ENCODE measurements around the gene FLNC. TPM values are rescaled to one million over a fixed set of nuclear protein-coding genes. Genes with fewer than 3 reads are reported as not detected.

The FLNC gene
- total RNA-seq, 1 experiment from 2014 or later: 8.0 TPM

DNA sequence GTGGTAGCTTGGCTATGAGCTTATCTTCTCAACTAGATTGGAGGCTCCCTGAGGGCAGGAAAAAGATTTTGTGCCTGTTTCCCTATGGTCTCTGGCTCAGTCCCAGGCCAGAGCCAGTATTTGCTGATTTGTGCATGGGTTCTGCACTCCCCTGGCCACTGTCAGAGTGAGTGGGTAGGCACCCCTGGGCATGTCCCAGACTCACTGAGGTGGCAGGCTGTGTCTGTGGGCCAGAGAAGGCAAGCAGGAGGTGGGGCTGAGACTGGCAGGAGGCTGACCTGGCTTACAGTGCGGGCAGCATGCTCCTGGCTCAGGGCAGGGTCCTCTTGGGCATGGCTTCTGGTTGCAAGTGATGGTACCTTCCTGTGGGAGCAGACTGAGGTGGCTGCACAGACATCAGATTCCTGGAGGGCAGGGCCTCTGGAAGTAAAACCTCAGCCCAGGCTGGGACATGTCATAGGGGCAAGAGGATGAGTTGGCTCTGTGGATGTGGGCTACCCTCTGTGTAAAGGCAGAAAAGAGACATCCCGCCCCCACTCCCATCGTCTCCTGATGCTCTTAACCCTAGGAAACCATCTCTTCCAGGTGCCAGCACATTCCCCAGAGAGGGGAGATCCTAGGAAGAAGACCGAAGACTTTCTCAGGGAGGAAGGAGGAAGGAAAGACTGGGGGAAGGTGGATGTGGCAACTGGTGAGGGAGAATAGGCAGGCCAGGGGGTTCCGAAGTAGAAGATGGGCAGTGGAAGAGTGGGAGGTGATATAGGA, 76.0 kb downstream of the FLNC start:
- TF ChIP-seq, protein P1, sequence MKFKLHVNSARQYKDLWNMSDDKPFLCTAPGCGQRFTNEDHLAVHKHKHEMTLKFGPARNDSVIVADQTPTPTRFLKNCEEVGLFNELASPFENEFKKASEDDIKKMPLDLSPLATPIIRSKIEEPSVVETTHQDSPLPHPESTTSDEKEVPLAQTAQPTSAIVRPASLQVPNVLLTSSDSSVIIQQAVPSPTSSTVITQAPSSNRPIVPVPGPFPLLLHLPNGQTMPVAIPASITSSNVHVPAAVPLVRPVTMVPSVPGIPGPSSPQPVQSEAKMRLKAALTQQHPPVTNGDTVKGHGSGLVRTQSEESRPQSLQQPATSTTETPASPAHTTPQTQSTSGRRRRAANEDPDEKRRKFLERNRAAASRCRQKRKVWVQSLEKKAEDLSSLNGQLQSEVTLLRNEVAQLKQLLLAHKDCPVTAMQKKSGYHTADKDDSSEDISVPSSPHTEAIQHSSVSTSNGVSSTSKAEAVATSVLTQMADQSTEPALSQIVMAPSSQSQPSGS (CRISPR knock-in tag; IDR thresholded peaks at IDR 0.05; ENCODE audit: borderline replicate concordance, low read depth): no peak
- TF ChIP-seq, protein P2, sequence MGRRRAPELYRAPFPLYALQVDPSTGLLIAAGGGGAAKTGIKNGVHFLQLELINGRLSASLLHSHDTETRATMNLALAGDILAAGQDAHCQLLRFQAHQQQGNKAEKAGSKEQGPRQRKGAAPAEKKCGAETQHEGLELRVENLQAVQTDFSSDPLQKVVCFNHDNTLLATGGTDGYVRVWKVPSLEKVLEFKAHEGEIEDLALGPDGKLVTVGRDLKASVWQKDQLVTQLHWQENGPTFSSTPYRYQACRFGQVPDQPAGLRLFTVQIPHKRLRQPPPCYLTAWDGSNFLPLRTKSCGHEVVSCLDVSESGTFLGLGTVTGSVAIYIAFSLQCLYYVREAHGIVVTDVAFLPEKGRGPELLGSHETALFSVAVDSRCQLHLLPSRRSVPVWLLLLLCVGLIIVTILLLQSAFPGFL (CRISPR knock-in tag; IDR thresholded peaks at IDR 0.05; ENCODE audit: borderline replicate concordance): no peak
- TF ChIP-seq ETV6 (CRISPR knock-in tag; IDR thresholded peaks at IDR 0.05) (no peak), ZNF317 (CRISPR knock-in tag; IDR thresholded peaks at IDR 0.05; ENCODE audit: borderline replicate concordance, low read depth) (no peak), NFATC4 (CRISPR knock-in tag; IDR thresholded peaks at IDR 0.05) (no peak)
- no peak for ATAC-seq
- peaks cover 38% of the 10 kb centered on the region for H3K27me3 Mint-ChIP-seq (ENCODE audit: low read depth)
- peaks cover 17% of the 10 kb centered on the region for H3K4me1 Mint-ChIP-seq
- H3K36me3 Mint-ChIP-seq: no peaks in the 10 kb centered on the region
- ChIA-PET CTCF (interaction anchor here (1.2 kb wide), 2 partner anchors 41 to 185 kb away, joined by 5 to 9 read pairs; no protein-coding TSS in a partner anchor), POLR2A (no interaction called here)
- no peaks in the 10 kb centered on the region for H3K9me3 Mint-ChIP-seq
- DNase-seq (ENCODE audit: low spot score): no peak
- no peak overlapping the region for H3K27ac Mint-ChIP-seq
- H3K4me3 Mint-ChIP-seq: no peak overlapping the region

DNA sequence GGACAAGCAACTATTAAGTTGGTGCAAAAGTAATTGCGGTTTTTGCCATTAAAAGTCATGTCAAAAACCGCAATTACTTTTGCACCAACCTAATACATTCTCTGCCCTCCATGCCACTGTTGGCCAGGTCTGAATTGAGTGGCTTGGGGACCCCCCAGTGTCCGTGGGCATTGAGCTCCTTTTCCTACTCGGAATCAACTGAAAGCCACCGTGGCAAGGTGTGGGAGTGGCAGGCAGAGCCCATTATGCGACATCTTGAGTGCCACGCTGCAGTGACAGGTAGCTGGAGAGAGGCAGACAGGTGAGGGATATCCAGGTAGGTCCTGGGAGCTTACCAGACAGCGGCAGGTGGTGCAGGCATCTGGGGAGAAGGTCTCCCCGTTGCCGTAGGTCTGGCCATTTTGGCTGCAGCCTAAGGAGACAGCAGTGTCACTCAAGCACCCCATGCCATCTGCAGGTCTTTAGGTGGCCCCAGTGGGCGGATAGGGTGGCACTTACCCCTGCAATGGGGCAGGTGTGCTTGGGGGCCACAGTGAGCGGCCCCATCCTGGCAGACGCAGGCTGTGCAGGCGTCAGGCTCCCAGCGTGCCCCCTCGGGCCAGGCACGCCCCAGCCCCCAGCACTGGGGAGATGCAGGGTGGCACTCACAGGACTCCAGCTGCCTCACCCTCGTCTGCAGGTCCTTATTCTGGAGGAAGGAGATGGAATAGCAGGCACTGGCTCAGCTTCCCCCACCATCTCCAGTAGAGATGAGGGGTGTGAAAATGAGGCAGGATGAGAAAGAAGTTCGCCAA, 76.8 kb downstream of the FLNC start:
- ChIA-PET CTCF (interaction anchor here (1.2 kb wide), 2 partner anchors 40 to 185 kb away, joined by 5 to 9 read pairs; no protein-coding TSS in a partner anchor), POLR2A (no interaction called here)
- no peak overlapping the region for H3K27ac Mint-ChIP-seq
- H3K27me3 Mint-ChIP-seq (ENCODE audit: low read depth): peaks cover 45% of the 10 kb centered on the region
- DNase-seq (ENCODE audit: low spot score) (no peak), ATAC-seq (no peak)
- peaks cover 25% of the 10 kb centered on the region for H3K4me1 Mint-ChIP-seq
- no peak overlapping the region for H3K4me3 Mint-ChIP-seq
- no peaks in the 10 kb centered on the region for H3K36me3 Mint-ChIP-seq
- no peaks in the 10 kb centered on the region for H3K9me3 Mint-ChIP-seq
- TF ChIP-seq NR2C2 (CRISPR knock-in tag; IDR thresholded peaks at IDR 0.05) (no peak), MYBL2 (CRISPR knock-in tag; IDR thresholded peaks at IDR 0.05) (no peak), TCF7 (CRISPR knock-in tag; IDR thresholded peaks at IDR 0.05; ENCODE audit: low read depth) (no peak), FOXK1 (CRISPR knock-in tag; IDR thresholded peaks at IDR 0.05) (no peak), SMAD3 (CRISPR knock-in tag; IDR thresholded peaks at IDR 0.05; ENCODE audit: borderline replicate concordance) (no peak), IRF2 (CRISPR knock-in tag; IDR thresholded peaks at IDR 0.05; ENCODE audit: borderline replicate concordance, low read depth) (no peak), FOXJ3 (CRISPR knock-in tag; IDR thresholded peaks at IDR 0.05; ENCODE audit: borderline replicate concordance) (no peak)
- TF ChIP-seq, protein P3, sequence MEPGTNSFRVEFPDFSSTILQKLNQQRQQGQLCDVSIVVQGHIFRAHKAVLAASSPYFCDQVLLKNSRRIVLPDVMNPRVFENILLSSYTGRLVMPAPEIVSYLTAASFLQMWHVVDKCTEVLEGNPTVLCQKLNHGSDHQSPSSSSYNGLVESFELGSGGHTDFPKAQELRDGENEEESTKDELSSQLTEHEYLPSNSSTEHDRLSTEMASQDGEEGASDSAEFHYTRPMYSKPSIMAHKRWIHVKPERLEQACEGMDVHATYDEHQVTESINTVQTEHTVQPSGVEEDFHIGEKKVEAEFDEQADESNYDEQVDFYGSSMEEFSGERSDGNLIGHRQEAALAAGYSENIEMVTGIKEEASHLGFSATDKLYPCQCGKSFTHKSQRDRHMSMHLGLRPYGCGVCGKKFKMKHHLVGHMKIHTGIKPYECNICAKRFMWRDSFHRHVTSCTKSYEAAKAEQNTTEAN (CRISPR knock-in tag; IDR thresholded peaks at IDR 0.05): no peak
- TF ChIP-seq, protein P4, sequence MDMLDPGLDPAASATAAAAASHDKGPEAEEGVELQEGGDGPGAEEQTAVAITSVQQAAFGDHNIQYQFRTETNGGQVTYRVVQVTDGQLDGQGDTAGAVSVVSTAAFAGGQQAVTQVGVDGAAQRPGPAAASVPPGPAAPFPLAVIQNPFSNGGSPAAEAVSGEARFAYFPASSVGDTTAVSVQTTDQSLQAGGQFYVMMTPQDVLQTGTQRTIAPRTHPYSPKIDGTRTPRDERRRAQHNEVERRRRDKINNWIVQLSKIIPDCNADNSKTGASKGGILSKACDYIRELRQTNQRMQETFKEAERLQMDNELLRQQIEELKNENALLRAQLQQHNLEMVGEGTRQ (CRISPR knock-in tag; IDR thresholded peaks at IDR 0.05): no peak
- TF ChIP-seq, protein P5, sequence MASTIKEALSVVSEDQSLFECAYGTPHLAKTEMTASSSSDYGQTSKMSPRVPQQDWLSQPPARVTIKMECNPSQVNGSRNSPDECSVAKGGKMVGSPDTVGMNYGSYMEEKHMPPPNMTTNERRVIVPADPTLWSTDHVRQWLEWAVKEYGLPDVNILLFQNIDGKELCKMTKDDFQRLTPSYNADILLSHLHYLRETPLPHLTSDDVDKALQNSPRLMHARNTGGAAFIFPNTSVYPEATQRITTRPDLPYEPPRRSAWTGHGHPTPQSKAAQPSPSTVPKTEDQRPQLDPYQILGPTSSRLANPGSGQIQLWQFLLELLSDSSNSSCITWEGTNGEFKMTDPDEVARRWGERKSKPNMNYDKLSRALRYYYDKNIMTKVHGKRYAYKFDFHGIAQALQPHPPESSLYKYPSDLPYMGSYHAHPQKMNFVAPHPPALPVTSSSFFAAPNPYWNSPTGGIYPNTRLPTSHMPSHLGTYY (CRISPR knock-in tag; IDR thresholded peaks at IDR 0.05): no peak
- TF ChIP-seq, protein P6, sequence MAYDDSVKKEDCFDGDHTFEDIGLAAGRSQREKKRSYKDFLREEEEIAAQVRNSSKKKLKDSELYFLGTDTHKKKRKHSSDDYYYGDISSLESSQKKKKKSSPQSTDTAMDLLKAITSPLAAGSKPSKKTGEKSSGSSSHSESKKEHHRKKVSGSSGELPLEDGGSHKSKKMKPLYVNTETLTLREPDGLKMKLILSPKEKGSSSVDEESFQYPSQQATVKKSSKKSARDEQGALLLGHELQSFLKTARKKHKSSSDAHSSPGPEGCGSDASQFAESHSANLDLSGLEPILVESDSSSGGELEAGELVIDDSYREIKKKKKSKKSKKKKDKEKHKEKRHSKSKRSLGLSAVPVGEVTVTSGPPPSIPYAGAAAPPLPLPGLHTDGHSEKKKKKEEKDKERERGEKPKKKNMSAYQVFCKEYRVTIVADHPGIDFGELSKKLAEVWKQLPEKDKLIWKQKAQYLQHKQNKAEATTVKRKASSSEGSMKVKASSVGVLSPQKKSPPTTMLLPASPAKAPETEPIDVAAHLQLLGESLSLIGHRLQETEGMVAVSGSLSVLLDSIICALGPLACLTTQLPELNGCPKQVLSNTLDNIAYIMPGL (CRISPR knock-in tag; IDR thresholded peaks at IDR 0.05): no peak
- TF ChIP-seq, protein P7, sequence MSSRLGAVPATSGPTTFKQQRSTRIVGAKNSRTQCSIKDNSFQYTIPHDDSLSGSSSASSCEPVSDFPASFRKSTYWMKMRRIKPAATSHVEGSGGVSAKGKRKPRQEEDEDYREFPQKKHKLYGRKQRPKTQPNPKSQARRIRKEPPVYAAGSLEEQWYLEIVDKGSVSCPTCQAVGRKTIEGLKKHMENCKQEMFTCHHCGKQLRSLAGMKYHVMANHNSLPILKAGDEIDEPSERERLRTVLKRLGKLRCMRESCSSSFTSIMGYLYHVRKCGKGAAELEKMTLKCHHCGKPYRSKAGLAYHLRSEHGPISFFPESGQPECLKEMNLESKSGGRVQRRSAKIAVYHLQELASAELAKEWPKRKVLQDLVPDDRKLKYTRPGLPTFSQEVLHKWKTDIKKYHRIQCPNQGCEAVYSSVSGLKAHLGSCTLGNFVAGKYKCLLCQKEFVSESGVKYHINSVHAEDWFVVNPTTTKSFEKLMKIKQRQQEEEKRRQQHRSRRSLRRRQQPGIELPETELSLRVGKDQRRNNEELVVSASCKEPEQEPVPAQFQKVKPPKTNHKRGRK (CRISPR knock-in tag; IDR thresholded peaks at IDR 0.05; ENCODE audit: borderline replicate concordance): no peak
- TF ChIP-seq, protein P8, sequence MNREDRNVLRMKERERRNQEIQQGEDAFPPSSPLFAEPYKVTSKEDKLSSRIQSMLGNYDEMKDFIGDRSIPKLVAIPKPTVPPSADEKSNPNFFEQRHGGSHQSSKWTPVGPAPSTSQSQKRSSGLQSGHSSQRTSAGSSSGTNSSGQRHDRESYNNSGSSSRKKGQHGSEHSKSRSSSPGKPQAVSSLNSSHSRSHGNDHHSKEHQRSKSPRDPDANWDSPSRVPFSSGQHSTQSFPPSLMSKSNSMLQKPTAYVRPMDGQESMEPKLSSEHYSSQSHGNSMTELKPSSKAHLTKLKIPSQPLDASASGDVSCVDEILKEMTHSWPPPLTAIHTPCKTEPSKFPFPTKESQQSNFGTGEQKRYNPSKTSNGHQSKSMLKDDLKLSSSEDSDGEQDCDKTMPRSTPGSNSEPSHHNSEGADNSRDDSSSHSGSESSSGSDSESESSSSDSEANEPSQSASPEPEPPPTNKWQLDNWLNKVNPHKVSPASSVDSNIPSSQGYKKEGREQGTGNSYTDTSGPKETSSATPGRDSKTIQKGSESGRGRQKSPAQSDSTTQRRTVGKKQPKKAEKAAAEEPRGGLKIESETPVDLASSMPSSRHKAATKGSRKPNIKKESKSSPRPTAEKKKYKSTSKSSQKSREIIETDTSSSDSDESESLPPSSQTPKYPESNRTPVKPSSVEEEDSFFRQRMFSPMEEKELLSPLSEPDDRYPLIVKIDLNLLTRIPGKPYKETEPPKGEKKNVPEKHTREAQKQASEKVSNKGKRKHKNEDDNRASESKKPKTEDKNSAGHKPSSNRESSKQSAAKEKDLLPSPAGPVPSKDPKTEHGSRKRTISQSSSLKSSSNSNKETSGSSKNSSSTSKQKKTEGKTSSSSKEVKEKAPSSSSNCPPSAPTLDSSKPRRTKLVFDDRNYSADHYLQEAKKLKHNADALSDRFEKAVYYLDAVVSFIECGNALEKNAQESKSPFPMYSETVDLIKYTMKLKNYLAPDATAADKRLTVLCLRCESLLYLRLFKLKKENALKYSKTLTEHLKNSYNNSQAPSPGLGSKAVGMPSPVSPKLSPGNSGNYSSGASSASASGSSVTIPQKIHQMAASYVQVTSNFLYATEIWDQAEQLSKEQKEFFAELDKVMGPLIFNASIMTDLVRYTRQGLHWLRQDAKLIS (CRISPR knock-in tag; IDR thresholded peaks at IDR 0.05; ENCODE audit: borderline replicate concordance): no peak

Measured in WTC11 (cell line).